Measurements from ENCODE around the gene LARGE1.

LARGE1 gene

GRCh38 chr22:33337524-33337923, 582.8 kb downstream of the LARGE1 start:
- no peak for DNase-seq

DNA sequence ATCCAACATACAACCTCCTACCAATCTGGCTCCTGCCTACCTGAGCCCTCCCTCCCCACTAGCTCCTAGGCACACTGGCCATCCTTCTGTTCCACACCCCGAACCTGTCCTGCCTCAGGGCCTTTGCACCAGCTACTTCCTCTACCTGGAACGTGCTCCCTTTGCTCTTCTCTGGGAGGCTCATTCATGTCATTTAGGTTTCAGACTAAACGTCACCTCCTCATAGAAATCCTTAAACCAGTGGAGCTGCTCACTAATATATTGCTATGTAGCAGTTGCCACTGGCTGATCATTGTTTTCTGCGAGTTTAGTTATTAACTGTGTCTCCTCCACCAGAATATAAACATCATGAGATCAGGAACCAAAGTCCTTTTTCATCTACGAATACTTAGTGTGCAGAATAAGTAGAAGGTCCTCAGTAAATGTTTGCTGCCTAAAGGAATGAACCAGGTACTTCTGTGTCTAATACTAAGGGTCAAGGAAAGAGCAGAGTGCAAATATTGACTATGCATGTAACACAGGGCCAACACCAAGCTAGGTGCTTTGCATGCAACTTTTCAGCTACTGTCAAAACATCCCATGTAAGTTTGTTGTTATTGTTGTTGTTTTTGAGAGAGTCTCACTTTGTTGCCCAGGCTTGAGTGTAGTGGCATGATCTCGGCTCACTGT, 584.5 kb downstream of the LARGE1 start:
- no peak for DNase-seq

DNA sequence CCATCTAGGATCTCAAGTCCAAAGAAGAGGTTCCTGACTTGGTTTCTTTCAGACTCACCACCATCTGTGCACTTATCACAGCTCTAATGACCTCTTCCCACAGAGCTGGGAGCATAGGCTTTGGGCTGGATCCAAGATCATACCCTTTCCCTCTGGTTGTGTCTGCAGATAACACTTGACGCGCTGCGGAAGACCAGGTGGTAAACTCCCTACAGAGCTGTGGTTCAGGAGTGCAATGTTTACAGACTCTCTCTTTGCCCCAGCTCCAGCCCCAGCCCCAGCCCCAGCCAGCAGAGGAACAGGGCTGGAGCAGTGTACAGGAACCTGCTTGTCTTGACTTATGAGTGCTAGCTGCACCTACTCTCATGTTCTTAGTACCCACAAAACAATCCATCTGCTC, 587.7 kb downstream of the LARGE1 start:
- no peak for DNase-seq

GRCh38 chr22:33331017-33331416, 589.3 kb downstream of the LARGE1 start:
- DNase-seq: no peak

DNA sequence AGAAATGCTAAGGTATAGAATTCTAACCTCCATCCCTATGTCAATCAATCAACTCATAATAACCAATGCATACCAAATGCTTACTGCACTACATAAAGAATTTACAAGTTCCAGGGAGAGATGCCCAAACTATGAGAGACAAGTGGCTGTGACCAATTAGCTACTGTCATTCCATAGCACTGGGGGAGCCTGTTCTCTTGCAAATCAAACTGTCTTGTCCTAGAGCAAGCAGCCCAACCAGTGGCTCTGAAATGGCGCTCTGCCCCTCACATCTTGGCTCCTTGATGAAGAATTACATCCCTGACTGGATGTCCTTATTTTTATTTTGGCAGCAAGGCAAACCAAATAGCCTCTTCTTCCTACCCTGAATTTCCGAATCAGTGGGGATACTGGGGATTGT, 589.7 kb downstream of the LARGE1 start:
- no peak for DNase-seq

DNA sequence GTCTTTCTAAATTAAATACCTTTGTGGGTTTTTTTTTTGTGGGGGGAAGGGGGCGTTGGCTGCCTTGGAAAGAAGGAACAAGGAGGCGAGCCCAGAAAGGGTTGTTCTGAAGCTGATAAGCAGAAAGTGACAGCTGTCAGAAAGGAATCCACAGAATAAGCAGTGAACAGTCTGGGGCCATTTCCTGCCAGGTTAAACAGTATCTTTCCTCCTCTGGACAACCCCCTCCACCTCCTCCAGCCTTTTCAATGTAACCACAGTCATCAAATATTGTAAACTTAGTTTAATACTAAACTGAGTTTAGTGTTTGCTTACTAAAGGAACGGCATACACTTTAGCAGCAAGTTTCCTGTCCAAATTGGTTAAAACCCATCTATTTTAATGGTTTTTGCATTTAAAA, 590.9 kb downstream of the LARGE1 start:
- no peak for DNase-seq

DNA sequence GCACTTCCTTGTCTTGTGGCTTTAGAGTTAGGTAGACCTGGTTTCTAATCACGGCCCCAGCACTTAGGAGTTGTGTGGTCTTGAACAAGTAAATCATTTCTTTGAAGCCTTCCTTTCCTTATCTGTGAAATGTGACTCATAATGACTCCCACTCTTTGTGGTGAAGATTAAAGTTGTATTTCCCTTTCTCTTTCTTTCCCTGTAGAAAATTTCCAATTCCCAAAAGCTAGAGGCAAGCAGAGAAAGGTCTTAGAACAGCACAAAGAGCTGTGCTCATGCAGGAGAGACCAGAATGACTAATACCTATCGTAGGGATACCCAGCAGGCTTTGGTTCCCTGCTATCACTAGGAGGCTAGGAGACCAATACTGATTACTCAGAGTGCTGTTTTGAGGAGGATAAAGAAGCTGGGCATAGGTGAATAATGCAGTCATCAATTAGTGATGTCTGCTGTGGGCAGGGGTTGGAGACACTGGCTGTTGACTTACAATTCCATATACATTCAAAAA, 591.4 kb downstream of the LARGE1 start:
- DNase-seq: no peak

DNA sequence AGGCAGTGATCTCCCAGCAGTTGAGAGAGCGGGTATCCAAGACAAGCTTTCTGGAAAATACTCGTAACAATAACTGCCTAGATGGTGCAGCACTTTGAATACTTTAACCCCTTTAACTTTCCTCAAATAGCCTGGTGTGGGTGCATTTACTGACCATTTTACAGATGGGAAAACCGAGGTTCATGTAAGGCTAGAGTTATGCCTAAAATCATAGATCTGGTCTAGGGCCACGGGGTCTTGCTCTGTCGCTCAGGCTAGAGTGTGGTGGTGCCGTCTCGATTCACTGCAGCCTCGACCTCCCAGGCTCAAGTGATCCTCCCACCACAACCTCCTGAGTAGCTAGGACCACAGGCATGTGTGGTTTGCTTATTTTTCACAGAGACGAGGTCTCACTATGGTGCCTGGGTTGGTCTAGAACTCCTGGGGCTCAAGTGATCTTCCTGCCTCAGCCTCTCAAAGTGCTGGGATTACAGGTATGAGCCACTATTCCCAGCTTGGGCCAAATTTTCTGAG, 592.9 kb downstream of the LARGE1 start:
- DNase-seq: no peak

DNA sequence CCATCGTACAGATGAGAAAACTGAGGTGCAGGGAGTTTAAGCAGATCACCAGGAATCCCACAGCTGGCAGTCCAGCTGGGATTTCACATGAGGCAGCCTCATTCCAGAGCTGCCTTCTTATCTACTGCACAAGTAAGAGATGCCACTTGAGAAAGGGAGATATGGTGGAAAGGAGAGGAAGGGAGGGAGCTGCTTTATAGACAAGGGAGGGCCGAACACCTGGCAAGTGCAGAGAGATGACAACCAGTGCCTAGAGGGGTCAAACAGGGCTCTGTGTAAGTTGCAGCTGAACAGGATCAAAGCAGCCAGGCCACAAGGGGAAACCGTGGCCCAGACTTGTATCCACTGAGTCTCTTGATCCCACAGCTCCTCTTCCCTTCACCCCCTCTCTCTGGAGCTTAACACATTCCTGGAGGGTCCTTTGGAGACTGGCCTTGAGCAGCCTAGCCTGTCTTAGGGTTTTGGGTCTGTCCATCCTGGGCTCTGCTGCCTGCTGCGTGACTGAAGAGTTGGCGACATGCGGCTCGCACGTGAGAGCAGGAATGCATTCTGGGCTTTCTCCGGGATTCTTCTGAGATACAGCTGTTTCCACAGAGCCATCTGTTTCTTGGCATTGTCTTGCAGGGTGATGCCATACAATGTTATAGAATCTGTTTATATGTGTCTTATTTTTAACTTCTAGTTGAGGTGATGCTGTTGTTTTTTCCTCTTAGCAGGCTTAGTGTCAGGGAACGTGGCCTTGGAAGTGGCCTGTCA, 593.6 kb downstream of the LARGE1 start:
- no peak for DNase-seq

GRCh38 chr22:33325232-33326004, 594.9 kb downstream of the LARGE1 start:
- DNase-seq: no peak

DNA sequence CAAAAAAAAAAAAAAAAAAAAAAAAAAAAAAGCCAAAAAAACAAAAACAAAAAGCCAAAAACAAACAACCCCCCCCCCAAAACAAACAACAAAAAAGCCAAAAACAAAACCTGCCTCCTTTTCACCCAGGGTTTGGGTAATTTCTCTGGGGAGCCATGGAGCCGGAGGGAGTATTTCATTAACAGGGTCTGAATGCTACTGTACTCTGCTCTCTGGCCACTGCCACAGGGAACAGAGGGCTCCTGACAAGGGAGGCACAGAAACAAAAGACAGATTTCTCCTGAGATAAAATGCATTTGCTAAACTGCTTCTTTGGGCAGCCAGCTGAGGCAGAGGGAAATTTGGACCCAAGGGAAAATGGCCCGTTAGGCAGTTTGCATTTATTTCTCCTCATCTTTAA, 596.0 kb downstream of the LARGE1 start:
- DNase-seq: no peak

DNA sequence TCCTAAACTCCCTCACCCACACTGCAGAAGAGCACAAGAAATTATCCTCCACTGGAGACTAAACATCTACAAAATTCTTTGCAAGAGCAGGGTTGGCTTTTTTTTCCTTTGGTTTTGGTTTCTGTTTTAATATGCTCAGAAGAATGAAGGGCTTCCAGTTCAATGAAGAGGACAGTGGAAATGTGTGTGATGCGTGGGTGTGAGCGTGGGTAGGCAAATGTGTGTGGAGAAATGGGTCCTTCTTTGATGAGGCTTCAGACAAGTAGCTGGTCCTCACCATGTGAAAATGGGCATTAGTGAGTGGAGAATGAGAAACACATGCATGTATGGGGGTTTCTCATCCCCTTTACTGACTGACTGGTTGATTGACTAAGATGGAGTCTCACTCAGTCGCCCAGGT, 598.8 kb downstream of the LARGE1 start:
- no peak for DNase-seq

- no peak for DNase-seq
Measured at GRCh38 chr22:33315954-33316353, 604.3 kb downstream of the LARGE1 start.

DNA sequence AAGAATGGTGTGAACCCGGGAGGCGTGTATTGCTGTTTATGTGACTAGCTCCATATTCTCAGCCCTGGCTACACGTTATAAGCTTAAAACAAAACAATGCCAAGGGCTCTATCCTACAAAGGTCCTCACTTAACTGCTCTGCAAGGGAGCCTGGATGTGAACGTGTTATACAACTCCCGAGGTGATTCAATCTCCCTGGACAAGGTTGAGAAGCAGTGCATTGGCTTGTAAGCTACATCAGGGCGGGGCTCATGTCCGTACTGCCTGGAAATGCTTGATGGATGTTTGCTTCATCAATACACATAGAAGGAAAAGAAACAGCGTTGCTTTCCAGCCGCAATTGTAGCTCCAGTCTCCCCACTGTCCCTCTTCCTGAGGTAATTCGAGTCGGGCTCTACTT, 605.2 kb downstream of the LARGE1 start:
- no peak for DNase-seq

GRCh38 chr22:33314316-33314715, 606.0 kb downstream of the LARGE1 start:
- no peak for DNase-seq

GRCh38 chr22:33303099-33303498, 617.2 kb downstream of the LARGE1 start:
- no peak for DNase-seq

DNA sequence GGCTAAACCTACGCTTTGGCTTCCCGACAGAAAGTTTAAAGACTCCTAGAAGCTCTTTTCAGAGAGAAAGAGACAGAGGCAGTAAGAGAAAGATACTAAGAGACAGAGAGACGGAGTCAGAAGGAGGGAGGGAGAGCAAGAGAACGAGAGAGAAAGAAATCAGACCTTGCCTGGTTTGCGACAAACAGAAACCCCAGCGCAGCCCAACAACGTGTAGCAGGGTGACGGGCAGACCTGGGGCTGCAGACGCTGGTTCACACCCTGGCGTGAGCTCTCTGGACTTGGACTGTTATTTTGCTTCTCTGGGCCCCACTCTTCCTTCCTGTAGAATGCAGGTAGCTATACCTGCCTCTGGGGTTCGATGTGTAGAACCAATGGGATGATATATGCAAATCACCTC, 617.7 kb downstream of the LARGE1 start:
- no peak for DNase-seq

GRCh38 chr22:33302049-33302545, 618.2 kb downstream of the LARGE1 start:
- DNase-seq: peak; percentile 44

- DNase-seq: no peak
Measured at GRCh38 chr22:33300165-33300564, 620.1 kb downstream of the LARGE1 start.

DNA sequence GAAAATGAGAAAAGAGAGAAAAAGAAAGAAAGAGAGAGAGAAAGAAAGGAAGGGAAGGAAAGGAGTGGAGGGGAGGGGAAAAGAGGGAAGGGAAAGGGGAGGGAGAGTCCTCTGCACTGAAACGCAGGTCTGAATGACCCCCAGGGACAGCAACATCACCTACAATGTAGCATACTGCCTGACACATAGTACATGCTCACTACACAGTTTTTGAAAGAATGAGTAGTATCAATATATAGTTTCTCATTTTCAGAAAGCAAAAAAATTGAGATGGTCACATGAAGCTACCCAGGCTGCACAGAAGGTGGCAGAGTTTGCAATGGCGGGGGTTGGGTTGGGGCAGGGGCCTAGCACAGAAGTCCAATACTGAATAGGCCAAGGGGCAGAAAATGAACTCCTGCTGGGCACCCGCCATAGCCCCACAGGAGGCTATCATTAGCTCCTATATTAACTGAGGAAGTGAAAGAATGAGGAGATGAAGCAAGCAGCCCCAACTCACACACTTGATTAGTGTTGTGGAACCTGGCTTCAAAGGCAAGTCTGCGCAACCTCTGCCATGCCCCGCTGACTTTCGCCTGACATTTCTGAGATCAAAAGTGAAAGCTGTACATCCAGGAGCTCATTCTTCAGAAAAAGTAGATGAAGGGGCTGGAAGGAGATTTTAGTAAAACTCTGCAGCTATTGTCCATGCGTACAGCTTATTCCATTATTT, 620.9 kb downstream of the LARGE1 start:
- no peak for DNase-seq

GRCh38 chr22:33296941-33297340, 623.3 kb downstream of the LARGE1 start:
- no peak for DNase-seq

- DNase-seq: no peak
Measured at GRCh38 chr22:33288078-33288477, 632.2 kb downstream of the LARGE1 start.

DNA sequence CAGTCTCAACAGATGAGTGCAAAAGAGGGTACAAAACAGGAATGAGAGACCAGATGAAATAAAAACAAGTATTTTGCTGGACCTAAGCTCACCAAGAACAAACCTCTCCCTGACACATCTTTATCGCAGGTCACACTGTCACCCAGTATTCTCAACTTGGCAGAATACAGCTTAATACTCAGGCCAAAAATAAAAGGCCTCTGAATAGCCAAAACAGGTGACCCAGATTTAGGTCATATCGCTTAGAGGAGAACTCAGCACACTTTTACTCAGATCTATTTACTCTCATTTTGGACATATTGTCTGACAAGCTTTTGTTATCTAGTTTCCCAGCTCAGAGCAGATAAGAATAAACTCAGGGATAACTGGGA, 645.2 kb downstream of the LARGE1 start:
- DNase-seq: no peak
